B cell (primary cell): ENCODE measurements around the gene ACSF2. TPM values are rescaled to one million over a fixed set of nuclear protein-coding genes. Genes with fewer than 3 reads are reported as not detected.

Source experiments
- ATAC-seq: fragments of 200-7000 bp; cut with Tn5 transposase; one replicate; pipeline ENCODE4 v1.10.0; 2021; ENCODE audit warnings: low read depth, mild to moderate bottlenecking, moderate number of reproducible peaks, moderate library complexity
- CTCF ChIA-PET: fragments of 350-600 bp; sonication (Branson Sonifier 250); formaldehyde crosslinking; loops from one replicate; lab custom pipeline; 2021; ENCODE audit warnings: antibody characterized with exemption, inconsistent platforms; lab: Charles Lee
- POLR2A ChIA-PET: fragments of 350-600 bp; sonication (Branson Sonifier 250); formaldehyde crosslinking; loops from one replicate; lab custom pipeline; 2021; ENCODE audit warnings: antibody characterized with exemption; lab: Charles Lee
- DNase-seq: peaks from one replicate; pipeline ENCODE4 v3.0.0; 2013
- H2AFZ ChIP-seq: 2 replicates; pipeline ENCODE4 v1.6.1; 2012; ENCODE audit warnings: mild to moderate bottlenecking, low read depth, low read length; ENCODE audit not compliant: insufficient read depth, poor library complexity, severe bottlenecking
- H3K27ac ChIP-seq, 2 donors: 1 replicate in 1 of 2; 2 replicates in 1 of 2; pipeline ENCODE4 v1.5.1; 2012 to 2013; ENCODE audit warnings: low read length in 2 of 2, mild to moderate bottlenecking in 2 of 2, moderate library complexity in 1 of 2
- H3K27me3 ChIP-seq, 4 experiments: fragments of 200-600 bp in 1 of 4; sonication (generic) in 1 of 4; replicated peaks in 1 of 4; 1 replicate in 2 of 4; 2 replicates in 2 of 4; pipeline versions ENCODE4 v1.6.1 to v1.7.0; 2013 to 2016; ENCODE audit warnings: low read length in 3 of 4, mild to moderate bottlenecking in 2 of 4, mixed read lengths in 1 of 4, moderate library complexity in 1 of 4; ENCODE audit not compliant: insufficient read depth in 4 of 4, control insufficient read depth in 3 of 4; ENCODE audit errors: control extremely low read depth in 1 of 4
- H3K36me3 ChIP-seq, 2 experiments: replicated peaks in 1 of 2; 1 replicate in 1 of 2; 2 replicates in 1 of 2; pipeline versions ENCODE4 v1.6.1 to v1.7.1; 2013; ENCODE audit warnings: low read length in 1 of 2; ENCODE audit not compliant: insufficient read depth in 2 of 2, control insufficient read depth in 1 of 2; ENCODE audit errors: control extremely low read depth in 1 of 2, extremely low read depth in 1 of 2
- H3K4me1 ChIP-seq, 2 donors: fragments of 200-600 bp in 1 of 2; sonication (generic) in 1 of 2; 1 replicate in 1 of 2; 2 replicates in 1 of 2; pipeline versions ENCODE4 v1.5.1 to v1.6.1; 2013 to 2017; ENCODE audit warnings: low read length in 2 of 2; ENCODE audit not compliant: control insufficient read depth in 2 of 2, insufficient read depth in 2 of 2
- H3K4me2 ChIP-seq: replicated peaks from 2 replicates; pipeline ENCODE3; 2012; ENCODE audit warnings: mild to moderate bottlenecking, low read depth, low read length; ENCODE audit not compliant: poor library complexity, severe bottlenecking
- H3K4me3 ChIP-seq, 5 experiments: fragments of 200-600 bp in 1 of 5; sonication (generic) in 1 of 5; 1 replicate in 3 of 5; 2 replicates in 2 of 5; pipeline versions ENCODE4 v1.5.1 to v1.7.0; 2011 to 2016; ENCODE audit warnings: low read length in 4 of 5, mild to moderate bottlenecking in 4 of 5, low read depth in 2 of 5, control low read depth in 1 of 5, moderate library complexity in 1 of 5; ENCODE audit not compliant: insufficient read depth in 1 of 5; ENCODE audit errors: control extremely low read depth in 1 of 5, extremely low read depth in 1 of 5
- H3K79me2 ChIP-seq: fragments of 200-600 bp; sonication (generic); one replicate; pipeline ENCODE4 v1.6.0; 2016; ENCODE audit warnings: low read length; ENCODE audit not compliant: control insufficient read depth, insufficient read depth
- H3K9ac ChIP-seq: fragments of 200-600 bp; sonication (generic); 2 replicates; pipeline ENCODE4 v1.6.1; 2017; ENCODE audit warnings: mild to moderate bottlenecking, low read length, moderate library complexity
- H3K9me3 ChIP-seq, 3 donors: one replicate each; pipeline versions ENCODE4 v1.6.1 to v1.7.1; 2013; ENCODE audit warnings: low read length in 2 of 3; ENCODE audit not compliant: control insufficient read depth in 2 of 3, insufficient read depth in 1 of 3; ENCODE audit errors: control extremely low read depth in 1 of 3
- H4K20me1 ChIP-seq: 2 replicates; pipeline ENCODE4 v1.6.0; 2012; ENCODE audit warnings: mild to moderate bottlenecking, low read length; ENCODE audit not compliant: insufficient read depth, control insufficient read depth, poor library complexity, severe bottlenecking
- H3K27ac Mint-ChIP-seq: one replicate; pipeline ENCODE4 v1.8.0; 2021; ENCODE audit warnings: mixed read lengths
- H3K27me3 Mint-ChIP-seq: one replicate; pipeline ENCODE4 v1.8.0; 2021; ENCODE audit warnings: mixed read lengths
- H3K4me1 Mint-ChIP-seq: one replicate; pipeline ENCODE4 v1.8.0; 2021; ENCODE audit warnings: mixed read lengths
- H3K4me3 Mint-ChIP-seq: one replicate; pipeline ENCODE4 v1.8.0; 2021; ENCODE audit warnings: mixed read lengths
- H3K9me3 Mint-ChIP-seq: one replicate; pipeline ENCODE4 v1.8.0; 2022; ENCODE audit warnings: mixed read lengths; ENCODE audit not compliant: insufficient read depth
- EZH2 ChIP-seq: IDR thresholded peaks from 2 replicates; pipeline ENCODE4 v1.6.1; 2012; ENCODE audit warnings: borderline replicate concordance, low read depth, mild to moderate bottlenecking, moderate library complexity, low read length; ENCODE audit not compliant: insufficient read depth, poor library complexity, severe bottlenecking
- WGBS: methylation state at CpG from one replicate; pipeline ENCODE4 v1.1.5; 2013; ENCODE audit warnings: missing lambda C conversion rate; ENCODE audit not compliant: insufficient coverage; 5-methylcytosine and 5-hydroxymethylcytosine counted together
- intact Hi-C: fragments of 100-400 bp; cut with micrococcal nuclease; formaldehyde crosslinking; loops from one replicate; pipeline ENCODE4 v1.10.0; 2022
- polyA plus RNA-seq: library from polyadenylated mRNA; depleted of rRNA; stranded (reverse); fragments of >200 nt; gene quantifications from 2 replicates; pipeline ENCODE4 v1.2.3, GENCODE V29; 2012
- total RNA-seq, 2 donors: library from RNA; stranded (reverse); fragments of 120-200 nt in 1 of 2; gene quantifications; 1 replicate in 1 of 2; 2 replicates in 1 of 2; pipeline versions ENCODE4 v1.2.3 to v1.2.4, GENCODE V29; 2013 to 2022
- TF ChIP-seq, protein P1 (sequence below): fragments of 200-600 bp; IDR thresholded peaks from one replicate; pipeline ENCODE4 v1.8.0; 2022; ENCODE audit warnings: antibody characterized with exemption, mild to moderate bottlenecking

ACSF2 gene
- total and polyA plus RNA-seq, 2 donors (not counting 1 experiment from before 2014, with no cell fraction given): 59.6 to 66.1 TPM

DNA sequence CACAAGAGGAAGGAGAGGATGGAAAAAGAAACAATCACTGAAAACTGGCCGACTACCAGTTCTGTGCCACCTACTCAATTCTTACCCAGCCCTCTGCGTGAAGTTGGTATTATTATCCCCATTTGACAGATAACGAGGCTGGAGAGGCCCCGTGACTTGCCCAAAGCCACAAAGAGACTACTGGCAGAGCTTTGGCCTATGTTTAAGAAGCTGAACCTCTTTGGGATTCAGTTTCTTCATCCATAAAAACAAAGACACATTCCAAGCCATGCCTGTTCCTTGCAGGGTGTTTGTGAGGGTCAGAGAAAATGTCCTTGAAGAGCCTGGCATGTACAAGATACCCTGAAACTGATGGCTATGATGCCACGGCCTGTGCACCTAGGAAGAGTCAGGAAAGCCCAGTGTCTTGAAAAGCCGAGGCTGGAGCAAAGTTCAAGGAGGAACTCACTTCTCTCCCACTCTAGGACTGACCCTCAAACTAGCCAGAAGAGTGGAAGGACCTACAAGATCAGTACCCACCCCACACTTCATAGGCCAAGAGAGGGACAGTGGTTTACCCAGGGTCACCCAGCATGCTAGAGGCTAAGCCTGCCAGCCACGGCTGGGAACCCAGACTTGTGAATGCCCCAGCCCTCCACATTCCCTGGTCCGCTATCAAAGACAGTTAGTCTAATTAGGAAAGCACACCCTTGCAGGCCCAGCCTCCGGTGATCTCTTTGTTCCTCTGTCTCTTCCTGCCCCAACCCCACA lies 1.6 kb upstream of the ACSF2 start:
- H3K9me3 ChIP-seq: peaks cover 0 to 4% (median 0%) of the 10 kb centered on the region in 3 donors
- ChIA-PET CTCF (interaction anchor here (1.0 to 3.2 kb wide), 3 partner anchors 27 to 64 kb away, joined by 3 to 28 read pairs (median 3); partner anchors contain the start of gene LRRC59), POLR2A (no interaction called here)
- H3K27ac Mint-ChIP-seq: peak overlapping the region; percentile 93
- no peak overlapping the region for H3K4me3 ChIP-seq
- H3K4me2 ChIP-seq: peak overlapping the region; percentile 96
- intact Hi-C loops: loop anchor here (10.0 kb wide), 1 partner anchor 50 kb away; the partner anchor contains the start of genes EME1 and MRPL27
- no peak for ATAC-seq
- DNase-seq: no peak
- H2AFZ ChIP-seq: peak overlapping the region; percentile 92
- H3K27me3 ChIP-seq: no peaks in the 10 kb centered on the region
- H3K4me3 Mint-ChIP-seq: peak overlapping the region; percentile 49
- no peaks in the 10 kb centered on the region for H3K36me3 ChIP-seq
- H3K9me3 Mint-ChIP-seq: no peaks in the 10 kb centered on the region
- no peaks in the 10 kb centered on the region for H3K27me3 Mint-ChIP-seq
- peak overlapping the region in 1 of 2 donors; percentile 46 for H3K27ac ChIP-seq
- H3K4me1 Mint-ChIP-seq: peaks cover 56% of the 10 kb centered on the region
- WGBS: 91% methylated on average over 6 of the region's 9 CpGs
- TF ChIP-seq EZH2: no peak
- TF ChIP-seq, protein P1, sequence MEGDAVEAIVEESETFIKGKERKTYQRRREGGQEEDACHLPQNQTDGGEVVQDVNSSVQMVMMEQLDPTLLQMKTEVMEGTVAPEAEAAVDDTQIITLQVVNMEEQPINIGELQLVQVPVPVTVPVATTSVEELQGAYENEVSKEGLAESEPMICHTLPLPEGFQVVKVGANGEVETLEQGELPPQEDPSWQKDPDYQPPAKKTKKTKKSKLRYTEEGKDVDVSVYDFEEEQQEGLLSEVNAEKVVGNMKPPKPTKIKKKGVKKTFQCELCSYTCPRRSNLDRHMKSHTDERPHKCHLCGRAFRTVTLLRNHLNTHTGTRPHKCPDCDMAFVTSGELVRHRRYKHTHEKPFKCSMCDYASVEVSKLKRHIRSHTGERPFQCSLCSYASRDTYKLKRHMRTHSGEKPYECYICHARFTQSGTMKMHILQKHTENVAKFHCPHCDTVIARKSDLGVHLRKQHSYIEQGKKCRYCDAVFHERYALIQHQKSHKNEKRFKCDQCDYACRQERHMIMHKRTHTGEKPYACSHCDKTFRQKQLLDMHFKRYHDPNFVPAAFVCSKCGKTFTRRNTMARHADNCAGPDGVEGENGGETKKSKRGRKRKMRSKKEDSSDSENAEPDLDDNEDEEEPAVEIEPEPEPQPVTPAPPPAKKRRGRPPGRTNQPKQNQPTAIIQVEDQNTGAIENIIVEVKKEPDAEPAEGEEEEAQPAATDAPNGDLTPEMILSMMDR: no peak
- H4K20me1 ChIP-seq: no peaks in the 10 kb centered on the region
- H3K4me1 ChIP-seq: peaks cover 33 to 47% of the 10 kb centered on the region in 2 donors
- H3K79me2 ChIP-seq: peaks cover 26% of the 10 kb centered on the region
- H3K9ac ChIP-seq: no peak overlapping the region
